SK-N-SH (cell line): ENCODE results near the gene TAF6.

Source experiments
- EP300 ChIP-seq, 2 experiments: IDR thresholded peaks; 2 replicates each; pipeline versions ENCODE4 v1.4.0 to v1.6.1; 2012; ENCODE audit warnings: borderline replicate concordance in 1 of 2, low read depth in 1 of 2, low read length in 1 of 2
- SMC3 ChIP-seq: IDR thresholded peaks from 2 replicates; pipeline ENCODE4 v1.6.1; 2012; ENCODE audit warnings: low read depth, low read length, improper control_type of control experiment

DNA sequence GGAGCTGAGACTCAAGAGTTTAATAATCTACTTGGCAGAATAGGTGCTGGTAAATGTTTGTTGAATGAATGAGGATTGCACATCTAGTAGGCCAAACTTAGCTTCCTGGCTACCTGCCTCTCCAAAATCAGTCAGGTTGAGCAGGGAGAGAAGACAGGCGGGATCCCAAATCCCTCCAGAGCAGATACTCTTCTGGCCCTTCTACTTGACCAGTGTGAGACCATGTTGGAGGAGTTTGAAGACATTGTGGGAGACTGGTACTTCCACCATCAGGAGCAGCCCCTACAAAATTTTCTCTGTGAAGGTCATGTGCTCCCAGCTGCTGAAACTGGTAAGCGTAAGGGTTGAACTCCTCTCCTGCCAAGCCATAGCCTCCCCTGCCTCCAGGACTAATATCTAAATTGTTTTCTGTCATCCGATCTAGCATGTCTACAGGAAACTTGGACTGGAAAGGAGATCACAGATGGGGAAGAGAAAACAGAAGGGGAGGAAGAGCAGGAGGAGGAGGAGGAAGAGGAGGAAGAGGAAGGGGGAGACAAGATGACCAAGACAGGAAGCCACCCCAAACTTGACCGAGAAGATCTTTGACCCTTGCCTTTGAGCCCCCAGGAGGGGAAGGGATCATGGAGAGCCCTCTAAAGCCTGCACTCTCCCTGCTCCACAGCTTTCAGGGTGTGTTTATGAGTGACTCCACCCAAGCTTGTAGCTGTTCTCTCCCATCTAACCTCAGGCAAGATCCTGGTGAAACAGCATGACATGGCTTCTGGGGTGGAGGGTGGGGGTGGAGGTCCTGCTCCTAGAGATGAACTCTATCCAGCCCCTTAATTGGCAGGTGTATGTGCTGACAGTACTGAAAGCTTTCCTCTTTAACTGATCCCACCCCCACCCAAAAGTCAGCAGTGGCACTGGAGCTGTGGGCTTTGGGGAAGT lies 5.4 kb upstream of the TAF6 start:
- TF ChIP-seq EP300 (IDR thresholded peaks at IDR 0.05; ENCODE audit: borderline replicate concordance in 1 of 2, low read depth in 1 of 2, low read length in 1 of 2) (no peak), SMC3 (no peak)
